T47D (cell line): Measurements from ENCODE around the gene AHNAK.
A peak's percentile ranks its signal among the peaks of the same experiment; 100 is the strongest.
"Not testable (repeated sequence)": the region's sequence is repeated elsewhere in the genome, so short reads cannot be mapped to it uniquely, and the experiment has no call there.

Source experiments
- DNase-seq, 2 experiments: peaks; one replicate each; pipeline versions ENCODE4 v3.0.0 to v3.0.0-alpha.2; 2011 to 2012; ENCODE audit warnings: low read depth in 1 of 2, low spot score in 1 of 2
- JUND ChIP-seq: IDR thresholded peaks from 2 replicates; pipeline ENCODE4 v1.6.1; 2012; ENCODE audit warnings: low read depth
- in situ Hi-C: cut with HindIII; loops from 2 replicates; pipeline ENCODE4 v1.10.0; 2016; ENCODE audit warnings: low sequenced_read_pairs, low pct_unique_long_range_greater_than_20kb

AHNAK gene

GRCh38 chr11:62565100-62565802 is 18.6 kb upstream of the AHNAK start:
- no peak for DNase-seq
- TF ChIP-seq JUND: no peak
- in situ Hi-C loops: no loop called here

- in situ Hi-C loops, DNase-seq: not testable (repeated sequence)
Observed at GRCh38 chr11:62561677-62562230, 15.1 kb upstream of the AHNAK start.

- DNase-seq: peak; percentile 78 to 98
- TF ChIP-seq JUND: no peak
- in situ Hi-C loops: no loop called here
Observed at GRCh38 chr11:62560566-62561103, 14.0 kb upstream of the AHNAK start.

- DNase-seq, in situ Hi-C loops: not testable (repeated sequence)
Observed at GRCh38 chr11:62559626-62560025, 13.0 kb upstream of the AHNAK start.

- in situ Hi-C loops: no loop called here
- no peak for DNase-seq
- no peak for TF ChIP-seq JUND
Observed at GRCh38 chr11:62559204-62559603, 12.6 kb upstream of the AHNAK start.

GRCh38 chr11:62558669-62559068 is 12.1 kb upstream of the AHNAK start:
- DNase-seq: no peak
- in situ Hi-C loops: no loop called here
- no peak for TF ChIP-seq JUND

- in situ Hi-C loops: no loop called here
- peak in 1 of 2 experiments; percentile 40 for DNase-seq
- no peak for TF ChIP-seq JUND
Observed at GRCh38 chr11:62556875-62557631, 10.4 kb upstream of the AHNAK start.

GRCh38 chr11:62556108-62556874 is 9.7 kb upstream of the AHNAK start:
- DNase-seq: peak; percentile 97 to 98
- peak; percentile 31; the same call in 1 of the 2 replicates for TF ChIP-seq JUND
- in situ Hi-C loops: no loop called here

GRCh38 chr11:62555464-62556107 is 9.0 kb upstream of the AHNAK start:
- in situ Hi-C loops: no loop called here
- no peak for TF ChIP-seq JUND
- DNase-seq: peak in 1 of 2 experiments; percentile 26

- peak in 1 of 2 experiments; percentile 79 for DNase-seq
- no peak; the same call in 1 of the 2 replicates for TF ChIP-seq JUND
- in situ Hi-C loops: no loop called here
Observed at GRCh38 chr11:62554387-62555167, 8.0 kb upstream of the AHNAK start.

GRCh38 chr11:62553839-62554361 is 7.3 kb upstream of the AHNAK start:
- no peak for DNase-seq
- TF ChIP-seq JUND: no peak
- in situ Hi-C loops: no loop called here
